ENCODE measurements around the gene HINT3. TPM values are rescaled to one million over a fixed set of nuclear protein-coding genes. Genes with fewer than 3 reads are reported as not detected.

HINT3 gene
- total and polyA plus RNA-seq, 2 of the 13 experiments (the other 11 are each of a cell fraction or from before 2014, with no cell fraction given): 3.1 to 22.8 TPM

DNA sequence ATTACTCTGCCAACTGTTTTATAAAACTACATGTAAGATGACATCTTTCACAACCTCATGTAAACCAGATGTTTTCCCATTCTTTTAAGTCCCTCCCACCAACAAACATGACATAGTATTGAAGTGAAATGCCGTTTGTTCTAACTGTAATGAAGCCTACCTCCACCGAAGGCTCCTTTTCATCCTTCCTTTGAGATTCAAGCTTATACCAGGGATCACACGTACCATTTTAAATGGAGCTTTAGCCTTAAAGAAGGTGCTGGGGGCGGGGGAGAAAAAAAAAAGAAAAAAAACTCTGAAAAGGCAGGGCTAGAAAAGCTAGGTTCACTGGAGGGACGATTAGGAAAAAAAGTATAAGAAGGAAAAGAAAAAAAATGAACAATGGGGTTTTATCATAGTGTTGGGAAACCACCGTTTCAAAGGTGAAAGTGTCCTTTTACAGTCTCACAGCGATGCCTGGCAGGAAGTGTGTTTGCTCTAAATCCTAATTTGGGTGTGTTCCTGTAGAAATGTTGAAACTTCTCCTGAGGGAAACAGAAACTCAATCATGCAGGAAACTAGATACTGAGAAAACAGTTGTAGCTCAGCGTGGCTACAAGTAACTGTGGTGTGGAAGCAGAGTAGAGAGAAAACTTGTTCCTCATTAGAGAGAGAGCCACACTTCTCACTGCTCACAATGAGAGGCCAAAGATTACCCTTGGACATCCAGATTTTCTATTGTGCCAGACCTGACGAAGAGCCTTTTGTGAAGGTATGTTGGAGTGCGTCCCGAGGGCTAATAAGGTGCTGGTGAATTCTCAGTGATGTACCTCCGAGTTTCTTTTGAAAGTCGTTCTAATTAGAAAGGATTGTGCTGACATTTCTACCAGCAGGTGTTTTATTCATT lies 37.6 kb upstream of the HINT3 start (continued):
- no peak for TF ChIP-seq CREBL2 (CRISPR knock-in tag; IDR thresholded peaks at IDR 0.05; ENCODE audit: borderline replicate concordance)
- TF ChIP-seq NFKBIZ (CRISPR knock-in tag; IDR thresholded peaks at IDR 0.05): 0 out of 2 replicates have a peak, but pooled peaks have one; percentile 35
- TF ChIP-seq, protein P1, sequence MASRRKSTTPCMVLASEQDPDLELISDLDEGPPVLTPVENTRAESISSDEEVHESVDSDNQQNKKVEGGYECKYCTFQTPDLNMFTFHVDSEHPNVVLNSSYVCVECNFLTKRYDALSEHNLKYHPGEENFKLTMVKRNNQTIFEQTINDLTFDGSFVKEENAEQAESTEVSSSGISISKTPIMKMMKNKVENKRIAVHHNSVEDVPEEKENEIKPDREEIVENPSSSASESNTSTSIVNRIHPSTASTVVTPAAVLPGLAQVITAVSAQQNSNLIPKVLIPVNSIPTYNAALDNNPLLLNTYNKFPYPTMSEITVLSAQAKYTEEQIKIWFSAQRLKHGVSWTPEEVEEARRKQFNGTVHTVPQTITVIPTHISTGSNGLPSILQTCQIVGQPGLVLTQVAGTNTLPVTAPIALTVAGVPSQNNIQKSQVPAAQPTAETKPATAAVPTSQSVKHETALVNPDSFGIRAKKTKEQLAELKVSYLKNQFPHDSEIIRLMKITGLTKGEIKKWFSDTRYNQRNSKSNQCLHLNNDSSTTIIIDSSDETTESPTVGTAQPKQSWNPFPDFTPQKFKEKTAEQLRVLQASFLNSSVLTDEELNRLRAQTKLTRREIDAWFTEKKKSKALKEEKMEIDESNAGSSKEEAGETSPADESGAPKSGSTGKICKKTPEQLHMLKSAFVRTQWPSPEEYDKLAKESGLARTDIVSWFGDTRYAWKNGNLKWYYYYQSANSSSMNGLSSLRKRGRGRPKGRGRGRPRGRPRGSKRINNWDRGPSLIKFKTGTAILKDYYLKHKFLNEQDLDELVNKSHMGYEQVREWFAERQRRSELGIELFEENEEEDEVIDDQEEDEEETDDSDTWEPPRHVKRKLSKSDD (CRISPR knock-in tag; IDR thresholded peaks at IDR 0.05; ENCODE audit: low read depth): no peak
- TF ChIP-seq ZNF414 (CRISPR knock-in tag; IDR thresholded peaks at IDR 0.05): peak; percentile 61; the same call in 1 of the 2 replicates
- peak; percentile 81 for TF ChIP-seq ZNF205 (CRISPR knock-in tag; IDR thresholded peaks at IDR 0.05)
- TF ChIP-seq MAFF (IDR thresholded peaks at IDR 0.05; ENCODE audit: low read depth, low read length): no peak
- no peak for TF ChIP-seq PCBP2 (optimal IDR thresholded peaks at IDR 0.05; ENCODE audit: low read depth, low read length, poor library complexity, severe bottlenecking)
- TF ChIP-seq ZNF230 (CRISPR knock-in tag; IDR thresholded peaks at IDR 0.05): no peak
- TF ChIP-seq RXRB (CRISPR knock-in tag; IDR thresholded peaks at IDR 0.05; ENCODE audit: borderline replicate concordance): peak; percentile 51; the same call in 1 of the 2 replicates
- TF ChIP-seq SNRNP70 (IDR thresholded peaks at IDR 0.05; ENCODE audit: low read depth, low read length): no peak
- no peak for TF ChIP-seq TBL1XR1 (IDR thresholded peaks at IDR 0.05; ENCODE audit: borderline replicate concordance, low read length, partially characterized antibody)
- no peak for TF ChIP-seq ZFP91 (CRISPR knock-in tag; IDR thresholded peaks at IDR 0.05; ENCODE audit: borderline replicate concordance)
- TF ChIP-seq ZNF292 (CRISPR knock-in tag; IDR thresholded peaks at IDR 0.05; ENCODE audit: borderline replicate concordance, low read depth): peak; percentile 75; the same call in 1 of the 2 replicates
- no peak for TF ChIP-seq CAMTA2 (CRISPR knock-in tag; IDR thresholded peaks at IDR 0.05; ENCODE audit: borderline replicate concordance)
- TF ChIP-seq NBN (conservative IDR thresholded peaks at IDR 0.05): no peak
- TF ChIP-seq KAT8 (CRISPR knock-in tag; IDR thresholded peaks at IDR 0.05): peak; percentile 63
- TF ChIP-seq TAF15 (IDR thresholded peaks at IDR 0.05; ENCODE audit: low read depth, low read length, poor library complexity, severe bottlenecking): no peak
- no peak for TF ChIP-seq ZNF503 (CRISPR knock-in tag; IDR thresholded peaks at IDR 0.05)
- TF ChIP-seq ZNF644 (CRISPR knock-in tag; IDR thresholded peaks at IDR 0.05; ENCODE audit: low read depth): no peak; the same call in 1 of the 2 replicates
- no peak for TF ChIP-seq KLF9 (CRISPR knock-in tag; IDR thresholded peaks at IDR 0.05; ENCODE audit: low read depth)
- TF ChIP-seq SALL1 (CRISPR knock-in tag; IDR thresholded peaks at IDR 0.05): peak; percentile 60; the same call in 1 of the 2 replicates
